Fibroblast of lung (primary cell): ENCODE data around the gene TRMT2A. TPM values are rescaled to one million over a fixed set of nuclear protein-coding genes. Genes with fewer than 3 reads are reported as not detected.

ENCODE experiments used
- DNase-seq, 2 donors: peaks; one replicate each; pipeline versions ENCODE4 v3.0.0 to v3.0.0-alpha.2; 2010; ENCODE audit warnings: low read depth in 2 of 2
- H2AFZ ChIP-seq: 2 replicates; pipeline ENCODE4 v1.5.1; 2012; ENCODE audit warnings: low read length, control low read depth, inconsistent platforms
- H3K27ac ChIP-seq: 2 replicates; pipeline ENCODE4 v1.5.1; 2011; ENCODE audit warnings: low read length, control low read depth; ENCODE audit not compliant: insufficient read depth
- H3K27me3 ChIP-seq: 2 replicates; pipeline ENCODE4 v1.5.1; 2011; ENCODE audit warnings: mild to moderate bottlenecking, low read length; ENCODE audit not compliant: control insufficient read depth, insufficient read depth
- H3K36me3 ChIP-seq: 2 replicates; pipeline ENCODE4 v1.5.1; 2011; ENCODE audit warnings: low read length; ENCODE audit not compliant: control insufficient read depth, insufficient read depth
- H3K4me1 ChIP-seq: 2 replicates; pipeline ENCODE4 v1.5.1; 2011; ENCODE audit warnings: low read length; ENCODE audit not compliant: control insufficient read depth, insufficient read depth; ENCODE audit errors: extremely low read depth
- H3K4me2 ChIP-seq: 2 replicates; pipeline ENCODE4 v1.5.1; 2011; ENCODE audit warnings: low read length, control low read depth; ENCODE audit not compliant: insufficient read depth; ENCODE audit errors: extremely low read depth
- H3K4me3 ChIP-seq, 4 experiments: fragments of 200-600 bp in 1 of 4; sonication (generic) in 1 of 4; replicated peaks in 1 of 4; 2 replicates each; pipeline ENCODE4 v1.5.1; 2011 to 2016; ENCODE audit warnings: low read length in 4 of 4, low read depth in 3 of 4, mild to moderate bottlenecking in 3 of 4, control low read depth in 2 of 4, inconsistent platforms in 1 of 4, mixed read lengths in 1 of 4; ENCODE audit not compliant: insufficient read depth in 1 of 4; ENCODE audit errors: control extremely low read depth in 1 of 4
- H3K79me2 ChIP-seq: 2 replicates; pipeline ENCODE4 v1.5.1; 2012; ENCODE audit warnings: mild to moderate bottlenecking, low read length, inconsistent platforms; ENCODE audit not compliant: control insufficient read depth, insufficient read depth
- H3K9ac ChIP-seq: 2 replicates; pipeline ENCODE4 v1.5.1; 2011; ENCODE audit warnings: mild to moderate bottlenecking, low read length, control low read depth; ENCODE audit not compliant: insufficient read depth
- H3K9me3 ChIP-seq: 2 replicates; pipeline ENCODE4 v1.5.1; 2012; ENCODE audit warnings: low read depth, low read length; ENCODE audit not compliant: control insufficient read depth, insufficient read depth
- H4K20me1 ChIP-seq: 2 replicates; pipeline ENCODE4 v1.5.1; 2011; ENCODE audit warnings: low read length; ENCODE audit not compliant: control insufficient read depth, insufficient read depth; ENCODE audit errors: extremely low read depth
- EZH2 ChIP-seq: IDR thresholded peaks from 2 replicates; pipeline ENCODE4 v1.5.1; 2012; ENCODE audit warnings: low read length, control low read depth, mild to moderate bottlenecking; ENCODE audit errors: missing control alignments
- polyA plus RNA-seq, 2 donors: library from polyadenylated mRNA; depleted of rRNA in 1 of 2; stranded (reverse) in 1 of 2; unstranded in 1 of 2; fragments of >200 nt; gene quantifications; 2 replicates each; pipeline ENCODE4 v1.2.1, GENCODE V29; 2011 to 2012; ENCODE audit warnings: missing spikeins in 1 of 2
- total RNA-seq: library from RNA; depleted of rRNA; stranded (reverse); fragments of >200 nt; gene quantifications from 2 replicates; pipeline ENCODE4 v1.2.1, GENCODE V29; 2014
- TF ChIP-seq, protein P1 (sequence below), 2 donors: IDR thresholded peaks in 1 of 2; conservative IDR thresholded peaks in 1 of 2; 1 replicate in 1 of 2; 2 replicates in 1 of 2; pipeline ENCODE4 v1.5.1; 2011 to 2012; ENCODE audit warnings: low read length in 2 of 2, control low read depth in 1 of 2, inconsistent platforms in 1 of 2, low read depth in 1 of 2, mild to moderate bottlenecking in 1 of 2

TRMT2A gene
- total and polyA plus RNA-seq, 2 donors (not counting 1 experiment from before 2014, with no cell fraction given) = 13.5 to 52.2 TPM

GRCh38 chr22:20062043-20062765 is 54.8 kb downstream of the TRMT2A start:
- Histone ChIP-seq H3K4me1 (no peaks in the 10 kb centered on the region), H2AFZ (no peak overlapping the region), H4K20me1 (no peaks in the 10 kb centered on the region), H3K27me3 (no peaks in the 10 kb centered on the region), H3K9me3 (no peaks in the 10 kb centered on the region), H3K36me3 (peaks cover 5% of the 10 kb centered on the region), H3K4me2 (no peak overlapping the region), H3K9ac (no peak overlapping the region), H3K79me2 (no peaks in the 10 kb centered on the region), H3K4me3 (no peak overlapping the region), H3K27ac (no peak overlapping the region)
- no peak for DNase-seq
- no peak for TF ChIP-seq EZH2
- TF ChIP-seq, protein P1, sequence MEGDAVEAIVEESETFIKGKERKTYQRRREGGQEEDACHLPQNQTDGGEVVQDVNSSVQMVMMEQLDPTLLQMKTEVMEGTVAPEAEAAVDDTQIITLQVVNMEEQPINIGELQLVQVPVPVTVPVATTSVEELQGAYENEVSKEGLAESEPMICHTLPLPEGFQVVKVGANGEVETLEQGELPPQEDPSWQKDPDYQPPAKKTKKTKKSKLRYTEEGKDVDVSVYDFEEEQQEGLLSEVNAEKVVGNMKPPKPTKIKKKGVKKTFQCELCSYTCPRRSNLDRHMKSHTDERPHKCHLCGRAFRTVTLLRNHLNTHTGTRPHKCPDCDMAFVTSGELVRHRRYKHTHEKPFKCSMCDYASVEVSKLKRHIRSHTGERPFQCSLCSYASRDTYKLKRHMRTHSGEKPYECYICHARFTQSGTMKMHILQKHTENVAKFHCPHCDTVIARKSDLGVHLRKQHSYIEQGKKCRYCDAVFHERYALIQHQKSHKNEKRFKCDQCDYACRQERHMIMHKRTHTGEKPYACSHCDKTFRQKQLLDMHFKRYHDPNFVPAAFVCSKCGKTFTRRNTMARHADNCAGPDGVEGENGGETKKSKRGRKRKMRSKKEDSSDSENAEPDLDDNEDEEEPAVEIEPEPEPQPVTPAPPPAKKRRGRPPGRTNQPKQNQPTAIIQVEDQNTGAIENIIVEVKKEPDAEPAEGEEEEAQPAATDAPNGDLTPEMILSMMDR (conservative IDR thresholded peaks at IDR 0.05 in 1 of 2, IDR thresholded peaks at IDR 0.05 in 1 of 2; ENCODE audit: low read depth in 1 of 2, low read length in 2 of 2) = no peak

Other genes with a start within 250 kb of the TRMT2A start
- 192 and 305 TPM in 2 replicates for gene COMT, start 175.5 kb downstream of the TRMT2A start, total RNA-seq
- 150 and 208 TPM in 2 replicates for gene COMT, start 175.5 kb downstream of the TRMT2A start, polyA plus RNA-seq
- gene TXNRD2, start 175.4 kb downstream of the TRMT2A start, total RNA-seq = 18.2 and 30.7 TPM in 2 replicates
- gene TXNRD2, start 175.4 kb downstream of the TRMT2A start, polyA plus RNA-seq = 13.2 and 19.7 TPM in 2 replicates
- 13.9 and 15.7 TPM in 2 replicates for gene ARVCF, start 100.4 kb downstream of the TRMT2A start, total RNA-seq
- 2.0 and 2.6 TPM in 2 replicates for gene ARVCF, start 100.4 kb downstream of the TRMT2A start, polyA plus RNA-seq
- gene TANGO2, start 96.1 kb downstream of the TRMT2A start, total RNA-seq = 33.4 and 52.8 TPM in 2 replicates
- 28.3 and 41.3 TPM in 2 replicates for gene TANGO2, start 96.1 kb downstream of the TRMT2A start, polyA plus RNA-seq
- gene DGCR8, start 37.0 kb downstream of the TRMT2A start, total RNA-seq = 21.3 and 26.2 TPM in 2 replicates
- 18.8 and 21.6 TPM in 2 replicates for gene DGCR8, start 37.0 kb downstream of the TRMT2A start, polyA plus RNA-seq
- 87.8 and 88.5 TPM in 2 replicates for gene RANBP1, start 1.1 kb downstream of the TRMT2A start, total RNA-seq
- 178 and 362 TPM in 2 replicates for gene RANBP1, start 1.1 kb downstream of the TRMT2A start, polyA plus RNA-seq
- gene ZDHHC8, start 14.6 kb upstream of the TRMT2A start, total RNA-seq = 2.8 and 6.6 TPM in 2 replicates
- 26.2 and 31.3 TPM in 2 replicates for gene ZDHHC8, start 14.6 kb upstream of the TRMT2A start, polyA plus RNA-seq
- 0.33 TPM in 1 of 2 replicates, not detected in the other for gene CCDC188, start 33.8 kb upstream of the TRMT2A start, total RNA-seq
- gene CCDC188, start 33.8 kb upstream of the TRMT2A start, polyA plus RNA-seq = 0.37 and 0.59 TPM in 2 replicates
- gene RTN4R, start 151.1 kb upstream of the TRMT2A start, total RNA-seq = 0.26 and 0.99 TPM in 2 replicates
- gene RTN4R, start 151.1 kb upstream of the TRMT2A start, polyA plus RNA-seq = 0.33 and 2.0 TPM in 2 replicates
- 51.1 and 53.2 TPM in 2 replicates for gene DGCR6L, start 202.8 kb upstream of the TRMT2A start, total RNA-seq
- gene DGCR6L, start 202.8 kb upstream of the TRMT2A start, polyA plus RNA-seq = 26.2 and 42.7 TPM in 2 replicates